Vagina (tissue), 2 donors: ENCODE data around the gene PTGDS. TPM values are rescaled to one million over a fixed set of nuclear protein-coding genes. Genes with fewer than 3 reads are reported as not detected.

Experiments used
- DNase-seq, 2 donors: peaks; one replicate each; pipeline ENCODE4 v3.0.0-alpha.2; 2017; ENCODE audit errors: extremely low spot score in 2 of 2
- H3K27ac ChIP-seq: fragments of 200-600 bp; sonication (generic); one replicate; pipeline ENCODE4 v1.5.1; 2019
- H3K27me3 ChIP-seq: fragments of 200-600 bp; sonication (generic); one replicate; pipeline ENCODE4 v1.5.1; 2019
- H3K36me3 ChIP-seq, 2 donors: fragments of 200-600 bp; sonication (generic); one replicate each; pipeline ENCODE4 v1.5.1; 2017 to 2019
- H3K4me1 ChIP-seq: fragments of 200-600 bp; sonication (generic); one replicate; pipeline ENCODE4 v1.5.1; 2019
- H3K4me3 ChIP-seq, 2 donors: fragments of 200-600 bp; sonication (generic); 1 replicate in 1 of 2; 2 replicates in 1 of 2; pipeline ENCODE4 v1.5.1; 2016 to 2019
- H3K9me3 ChIP-seq: fragments of 200-600 bp; sonication (generic); one replicate; pipeline ENCODE4 v1.5.1; 2019
- CTCF ChIP-seq, 3 experiments: fragments of 450-650 bp in 2 of 3; fragments of 200-600 bp in 1 of 3; sonication (generic) in 1 of 3; IDR thresholded peaks; one replicate each; pipeline ENCODE4 v1.5.1; 2017 to 2019; ENCODE audit warnings: antibody characterized with exemption in 3 of 3, mild to moderate bottlenecking in 2 of 3, moderate library complexity in 2 of 3
- POLR2A ChIP-seq, 2 donors: fragments of 450-650 bp; IDR thresholded peaks; one replicate each; pipeline ENCODE4 v1.6.1; 2017; ENCODE audit warnings: antibody characterized with exemption in 2 of 2, mild to moderate bottlenecking in 2 of 2, moderate library complexity in 2 of 2
- POLR2AphosphoS5 ChIP-seq, 2 donors: sonication (generic); formaldehyde crosslinking; IDR thresholded peaks; one replicate each; pipeline ENCODE4 v1.9.0; 2017; ENCODE audit warnings: antibody characterized with exemption in 2 of 2, mild to moderate bottlenecking in 2 of 2, low read depth in 1 of 2; ENCODE audit not compliant: insufficient read depth in 1 of 2
- intact Hi-C: fragments of 100-400 bp; cut with DNase I; formaldehyde crosslinking; loops from one replicate; pipeline ENCODE4 v1.15.1; 2023
- total RNA-seq: library from RNA; depleted of rRNA; stranded (reverse); fragments of >200 nt; gene quantifications from one replicate; pipeline ENCODE4 v1.2.3, GENCODE V29; 2016

The PTGDS gene
- total RNA-seq, 1 donor from 2014 or later: 301 TPM

DNA sequence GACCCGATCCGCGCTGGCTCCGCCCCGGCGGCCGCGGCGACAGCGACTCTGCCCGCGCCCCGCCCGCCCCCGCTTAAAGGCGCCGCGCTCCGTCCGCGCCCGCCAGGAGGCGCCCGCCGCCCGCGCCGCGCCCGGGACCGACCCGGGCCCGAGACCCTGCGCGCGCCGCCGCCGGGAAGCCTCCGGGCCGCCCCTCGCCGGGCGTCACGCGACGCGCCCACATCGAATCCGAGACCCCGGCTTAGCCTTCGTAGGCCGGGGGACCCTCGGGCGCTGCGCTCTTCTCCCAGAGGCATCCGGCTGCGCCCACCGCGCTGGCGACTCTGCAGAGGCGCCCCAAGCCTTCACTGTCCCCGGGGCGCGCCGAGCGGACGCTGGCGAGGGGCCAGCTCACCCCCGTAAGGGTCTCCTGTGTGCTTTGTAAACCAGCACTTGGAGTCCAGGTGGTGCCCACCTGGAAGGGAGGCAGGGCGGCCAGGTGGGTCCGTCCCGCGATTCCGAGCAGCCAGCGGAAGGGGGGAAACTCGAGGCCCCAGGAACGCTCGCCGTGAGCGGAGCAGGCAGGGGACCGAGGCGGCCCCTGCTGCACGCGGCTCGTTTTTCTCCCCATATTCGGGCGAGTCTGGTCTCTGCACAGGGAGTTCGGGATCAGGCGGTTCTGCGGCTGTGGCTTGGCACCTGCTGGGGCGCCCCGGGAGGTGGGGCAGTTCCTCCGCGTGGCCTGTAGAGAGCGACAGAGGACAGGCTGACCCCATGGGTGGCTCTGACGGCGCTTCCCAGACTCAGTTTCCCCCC, 51.2 kb downstream of the PTGDS start:
- H3K4me1 ChIP-seq: peaks cover 40% of the 10 kb centered on the region
- H3K9me3 ChIP-seq: no peaks in the 10 kb centered on the region
- H3K27me3 ChIP-seq: no peaks in the 10 kb centered on the region
- TF ChIP-seq POLR2AphosphoS5 (IDR thresholded peaks at IDR 0.05; ENCODE audit: insufficient read depth in 1 of 2, low read depth in 1 of 2): peak in 1 of 2 donors; percentile 26
- TF ChIP-seq CTCF (IDR thresholded peaks at IDR 0.05): peak in 2 of 3 experiments; percentile 2 to 23
- no peak for TF ChIP-seq POLR2A (IDR thresholded peaks at IDR 0.05)
- no peaks in the 10 kb centered on the region for H3K36me3 ChIP-seq
- peak overlapping the region; percentile 77 for H3K27ac ChIP-seq
- intact Hi-C loops: loop anchor here (2.0 to 5.0 kb wide), 2 partner anchors 86 to 238 kb away; partner anchors contain the start of genes FBXW5 and TMEM141
- H3K4me3 ChIP-seq: peak overlapping the region; percentile 67 to 76
- DNase-seq: no peak

GRCh38 chr9:137029058-137029936, 52.0 kb downstream of the PTGDS start:
- H3K27ac ChIP-seq: peak overlapping the region; percentile 77
- peak; percentile 69 to 75 (median 75) for TF ChIP-seq CTCF (IDR thresholded peaks at IDR 0.05)
- TF ChIP-seq POLR2AphosphoS5 (IDR thresholded peaks at IDR 0.05; ENCODE audit: insufficient read depth in 1 of 2, low read depth in 1 of 2): no peak
- no peak for TF ChIP-seq POLR2A (IDR thresholded peaks at IDR 0.05)
- H3K9me3 ChIP-seq: no peaks in the 10 kb centered on the region
- H3K4me3 ChIP-seq: peak overlapping the region; percentile 67 to 76
- H3K4me1 ChIP-seq: peaks cover 40% of the 10 kb centered on the region
- intact Hi-C loops: loop anchor here (2.0 to 5.0 kb wide), 2 partner anchors 87 to 238 kb away; partner anchors contain the start of genes FBXW5 and TMEM141
- no peaks in the 10 kb centered on the region for H3K36me3 ChIP-seq
- H3K27me3 ChIP-seq: no peaks in the 10 kb centered on the region
- DNase-seq: no peak

DNA sequence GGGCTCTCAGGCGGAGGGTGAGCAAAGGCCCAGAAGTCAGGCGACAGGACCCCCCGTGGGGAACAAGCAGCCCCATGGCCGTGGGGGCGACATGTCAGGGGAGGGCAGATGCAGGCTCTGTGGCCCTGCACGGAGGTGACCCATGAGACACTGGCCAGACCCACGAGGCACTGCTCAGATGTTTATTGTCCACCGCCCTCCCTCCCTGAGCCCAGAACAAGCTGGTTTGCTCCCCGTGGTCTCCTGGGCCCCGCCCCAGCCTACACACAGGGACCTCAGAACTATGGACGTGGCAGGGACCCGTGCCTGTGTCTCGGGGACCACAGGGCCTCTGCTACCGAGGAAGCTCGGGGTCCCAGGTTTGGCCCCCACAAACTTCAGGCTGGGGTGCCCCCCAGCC, 52.7 kb downstream of the PTGDS start:
- peaks cover 47% of the 10 kb centered on the region for H3K4me1 ChIP-seq
- no peak overlapping the region for H3K27ac ChIP-seq
- H3K36me3 ChIP-seq: no peaks in the 10 kb centered on the region
- no peak overlapping the region for H3K4me3 ChIP-seq
- H3K9me3 ChIP-seq: no peaks in the 10 kb centered on the region
- no peak for DNase-seq
- intact Hi-C loops: no loop called here
- no peaks in the 10 kb centered on the region for H3K27me3 ChIP-seq
- no peak for TF ChIP-seq CTCF (IDR thresholded peaks at IDR 0.05)
- TF ChIP-seq POLR2A (IDR thresholded peaks at IDR 0.05): no peak
- no peak for TF ChIP-seq POLR2AphosphoS5 (IDR thresholded peaks at IDR 0.05; ENCODE audit: insufficient read depth in 1 of 2, low read depth in 1 of 2)

DNA sequence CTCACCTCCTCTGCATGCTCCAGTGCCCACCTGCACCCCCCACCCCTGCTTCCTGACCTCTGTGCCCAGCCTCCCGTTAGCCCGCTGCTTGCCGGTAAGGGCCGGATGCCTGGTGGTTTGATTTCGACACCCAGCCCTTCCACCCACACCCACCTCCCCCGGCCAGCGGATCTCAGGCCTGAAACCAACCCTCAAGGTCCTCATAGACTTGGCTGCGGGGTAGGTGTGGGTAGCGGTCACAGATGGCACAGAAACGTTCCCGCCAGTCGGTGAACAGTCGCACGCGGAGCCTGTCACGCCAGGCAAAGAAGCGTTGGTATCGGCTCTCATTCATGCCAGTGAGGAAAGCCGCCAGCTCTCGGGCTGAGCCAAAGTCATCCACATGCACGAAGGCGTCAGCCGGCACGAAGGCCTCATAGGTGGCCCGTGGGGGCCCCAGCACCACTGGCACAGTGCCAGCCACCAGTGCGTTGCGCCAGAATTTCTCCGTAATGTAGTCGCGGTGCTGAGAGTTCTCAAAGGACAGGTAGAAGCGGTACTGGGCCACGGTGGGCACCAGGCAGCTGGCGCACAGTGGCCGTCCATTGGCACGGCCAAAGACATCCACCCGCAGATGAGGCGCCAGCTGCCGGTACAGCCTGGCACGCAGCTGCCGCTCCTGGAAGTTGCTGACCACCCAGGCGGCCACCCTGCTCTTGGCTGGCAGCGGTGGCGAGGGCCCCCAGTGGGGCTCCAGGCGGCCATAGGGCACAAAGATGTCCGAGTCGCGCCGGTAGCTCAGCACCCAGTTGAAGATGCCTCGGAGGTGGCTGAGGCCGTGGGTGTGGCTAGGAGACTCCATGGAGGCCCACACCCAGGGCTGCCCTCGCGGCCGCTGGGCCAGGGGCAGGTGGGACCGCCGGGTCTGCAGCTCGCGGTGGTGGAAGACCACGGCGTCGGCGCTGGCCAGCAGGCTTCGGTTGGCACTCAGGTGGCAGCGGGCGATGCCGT, 53.5 kb downstream of the PTGDS start:
- H3K27ac ChIP-seq: no peak overlapping the region
- H3K27me3 ChIP-seq: no peaks in the 10 kb centered on the region
- H3K4me3 ChIP-seq: no peak overlapping the region
- no peak for DNase-seq
- H3K4me1 ChIP-seq: peaks cover 47% of the 10 kb centered on the region
- intact Hi-C loops: no loop called here
- no peaks in the 10 kb centered on the region for H3K9me3 ChIP-seq
- TF ChIP-seq POLR2AphosphoS5 (IDR thresholded peaks at IDR 0.05; ENCODE audit: insufficient read depth in 1 of 2, low read depth in 1 of 2) (no peak), CTCF (IDR thresholded peaks at IDR 0.05) (no peak)
- no peaks in the 10 kb centered on the region for H3K36me3 ChIP-seq

Other genes starting within 250 kb of the PTGDS start
- 8.3 TPM for gene LCN10, start 234.6 kb upstream of the PTGDS start, total RNA-seq
- 17.9 TPM for gene LCN6, start 229.0 kb upstream of the PTGDS start, total RNA-seq
- gene LCN8, start 219.3 kb upstream of the PTGDS start, total RNA-seq: not detected
- gene LCN15, start 213.0 kb upstream of the PTGDS start, total RNA-seq: not detected
- 64.1 TPM for gene TMEM141, start 186.2 kb upstream of the PTGDS start, total RNA-seq
- not detected for gene CCDC183, start 181.2 kb upstream of the PTGDS start, total RNA-seq
- gene RABL6, start 169.6 kb upstream of the PTGDS start, total RNA-seq: 31.7 TPM
- gene AJM1, start 135.0 kb upstream of the PTGDS start, total RNA-seq: 1.2 TPM
- 38.1 TPM for gene PHPT1, start 128.1 kb upstream of the PTGDS start, total RNA-seq
- 3.2 TPM for gene MAMDC4, start 125.2 kb upstream of the PTGDS start, total RNA-seq
- 257 TPM for gene EDF1, start 111.2 kb upstream of the PTGDS start, total RNA-seq
- gene TRAF2, start 91.0 kb upstream of the PTGDS start, total RNA-seq: 12.8 TPM
- gene FBXW5, start 32.8 kb upstream of the PTGDS start, total RNA-seq: 125 TPM
- not detected for gene C8G, start 32.3 kb upstream of the PTGDS start, total RNA-seq
- gene LCN12, start 25.2 kb upstream of the PTGDS start, total RNA-seq: not detected
- 2.0 TPM for gene LCNL1, start 5.5 kb downstream of the PTGDS start, total RNA-seq
- gene PAXX, start 14.9 kb downstream of the PTGDS start, total RNA-seq: 62.9 TPM
- 23.6 TPM for gene CLIC3, start 19.1 kb downstream of the PTGDS start, total RNA-seq
- gene ABCA2, start 50.7 kb downstream of the PTGDS start, total RNA-seq: 44.0 TPM
- not detected for gene FUT7, start 54.6 kb downstream of the PTGDS start, total RNA-seq
- gene NPDC1, start 68.7 kb downstream of the PTGDS start, total RNA-seq: 67.5 TPM
- gene ENTPD2, start 76.6 kb downstream of the PTGDS start, total RNA-seq: 4.9 TPM
- gene SAPCD2, start 93.1 kb downstream of the PTGDS start, total RNA-seq: 2.7 TPM
- gene UAP1L1, start 100.0 kb downstream of the PTGDS start, total RNA-seq: 13.3 TPM
- 34.1 TPM for gene MAN1B1, start 109.5 kb downstream of the PTGDS start, total RNA-seq
- gene DPP7, start 137.2 kb downstream of the PTGDS start, total RNA-seq: 152 TPM
- 0.74 TPM for gene GRIN1, start 161.7 kb downstream of the PTGDS start, total RNA-seq
- gene LRRC26, start 192.5 kb downstream of the PTGDS start, total RNA-seq: not detected
- gene TMEM210, start 194.6 kb downstream of the PTGDS start, total RNA-seq: not detected
- 30.0 TPM for gene ANAPC2, start 211.1 kb downstream of the PTGDS start, total RNA-seq
- 49.8 TPM for gene SSNA1, start 211.2 kb downstream of the PTGDS start, total RNA-seq
- 6.9 TPM for gene TPRN, start 223.2 kb downstream of the PTGDS start, total RNA-seq
- 24.6 TPM for gene TMEM203, start 228.1 kb downstream of the PTGDS start, total RNA-seq
- 12.0 TPM for gene NDOR1, start 228.2 kb downstream of the PTGDS start, total RNA-seq
- 0.98 TPM for gene RNF208, start 244.7 kb downstream of the PTGDS start, total RNA-seq
- gene CYSRT1, start 247.7 kb downstream of the PTGDS start, total RNA-seq: 24.3 TPM
- gene RNF224, start 250.0 kb downstream of the PTGDS start, total RNA-seq: 0.74 TPM